CD4-positive, alpha-beta T cell (primary cell): ENCODE measurements around the gene CENPP. TPM values are rescaled to one million over a fixed set of nuclear protein-coding genes. Genes with fewer than 3 reads are reported as not detected.

ENCODE experiments used
- ATAC-seq: fragments of 200-7000 bp; cut with Tn5 transposase; one replicate; pipeline ENCODE4 v1.10.0; 2022; ENCODE audit warnings: mild to moderate bottlenecking; ENCODE audit not compliant: poor library complexity
- CTCF ChIA-PET: fragments of 350-600 bp; sonication (Branson Sonifier 250); formaldehyde crosslinking; loops from one replicate; lab custom pipeline; 2021; ENCODE audit warnings: antibody characterized with exemption, inconsistent platforms; lab: Charles Lee
- POLR2A ChIA-PET: fragments of 350-600 bp; sonication (Branson Sonifier 250); formaldehyde crosslinking; loops from one replicate; lab custom pipeline; 2021; ENCODE audit warnings: antibody characterized with exemption, inconsistent platforms; lab: Charles Lee
- DNase-seq, 14 experiments: peaks; one replicate each; pipeline ENCODE4 v3.0.0-alpha.2; 2013 to 2020; ENCODE audit warnings: mixed read lengths in 2 of 14
- H3K27ac ChIP-seq, 2 donors: one replicate each; pipeline versions ENCODE4 v1.5.1 to v1.7.0; 2013; ENCODE audit warnings: low read length in 2 of 2, low read depth in 1 of 2, mild to moderate bottlenecking in 1 of 2
- H3K27me3 ChIP-seq, 2 experiments: 1 replicate in 1 of 2; 2 replicates in 1 of 2; pipeline versions ENCODE4 v1.6.1 to v1.7.0; 2013; ENCODE audit warnings: low read length in 2 of 2, control low read depth in 1 of 2, mild to moderate bottlenecking in 1 of 2, moderate library complexity in 1 of 2; ENCODE audit not compliant: insufficient read depth in 2 of 2, control insufficient read depth in 1 of 2
- H3K36me3 ChIP-seq: one replicate; pipeline ENCODE4 v1.6.1; 2013; ENCODE audit warnings: low read length, control low read depth; ENCODE audit not compliant: insufficient read depth
- H3K4me1 ChIP-seq: one replicate; pipeline ENCODE4 v1.6.1; 2013; ENCODE audit warnings: low read length, control low read depth; ENCODE audit not compliant: insufficient read depth
- H3K4me3 ChIP-seq: one replicate; pipeline ENCODE4 v1.5.1; 2013; ENCODE audit warnings: mild to moderate bottlenecking, low read length, moderate library complexity
- H3K9me3 ChIP-seq, 2 experiments: 1 replicate in 1 of 2; 2 replicates in 1 of 2; pipeline versions ENCODE4 v1.6.1 to v1.7.0; 2013; ENCODE audit warnings: low read length in 2 of 2, mild to moderate bottlenecking in 2 of 2, control low read depth in 1 of 2, moderate library complexity in 1 of 2; ENCODE audit not compliant: control insufficient read depth in 1 of 2, insufficient read depth in 1 of 2
- H3K27ac Mint-ChIP-seq: one replicate; pipeline ENCODE4 v1.8.0; 2020; ENCODE audit warnings: mixed read lengths
- H3K27me3 Mint-ChIP-seq: one replicate; pipeline ENCODE4 v1.8.0; 2021; ENCODE audit warnings: mixed read lengths
- H3K36me3 Mint-ChIP-seq: one replicate; pipeline ENCODE4 v1.8.0; 2021; ENCODE audit warnings: low read depth, mixed read lengths
- H3K4me1 Mint-ChIP-seq: one replicate; pipeline ENCODE4 v1.8.0; 2021; ENCODE audit warnings: low read depth, mixed read lengths
- H3K4me3 Mint-ChIP-seq: one replicate; pipeline ENCODE4 v1.8.0; 2020; ENCODE audit warnings: mild to moderate bottlenecking, mixed read lengths
- H3K9me3 Mint-ChIP-seq: one replicate; pipeline ENCODE4 v1.8.0; 2020; ENCODE audit warnings: mixed read lengths
- CTCF ChIP-seq: fragments of 200-600 bp; IDR thresholded peaks from one replicate; pipeline ENCODE4 v1.8.0; 2022; ENCODE audit warnings: antibody characterized with exemption, mild to moderate bottlenecking
- intact Hi-C, 2 experiments: fragments of 100-400 bp; cut with DNase I in 1 of 2; cut with micrococcal nuclease in 1 of 2; formaldehyde crosslinking; loops; one replicate each; pipeline versions ENCODE4 v1.15.1 to v1.9.0; 2023 to 2025; cut with DNase I, micrococcal nuclease
- total RNA-seq, 174 experiments: library from RNA in 2 of 174; stranded (reverse) in 2 of 174; gene quantifications; one replicate each; pipeline ENCODE4 v1.2.3 and lab custom pipeline; 2021 to 2026

The CENPP gene
- total RNA-seq, 2 experiments from 2014 or later = 4.8 TPM

- no peaks in the 10 kb centered on the region for H3K27me3 Mint-ChIP-seq
- POLR2A ChIA-PET = interaction anchor here (0.7 kb wide), 1 partner anchor 548 kb away, joined by 4 read pairs; no protein-coding TSS in a partner anchor
- H3K36me3 Mint-ChIP-seq = no peaks in the 10 kb centered on the region
- Histone ChIP-seq H3K27me3 (no peaks in the 10 kb centered on the region), H3K4me1 (no peaks in the 10 kb centered on the region), H3K27ac (no peak overlapping the region), H3K36me3 (no peaks in the 10 kb centered on the region), H3K4me3 (no peak overlapping the region), H3K9me3 (no peaks in the 10 kb centered on the region)
- H3K4me1 Mint-ChIP-seq = no peaks in the 10 kb centered on the region
- intact Hi-C loops = no loop called here
- H3K9me3 Mint-ChIP-seq = no peaks in the 10 kb centered on the region
- ATAC-seq (no peak), DNase-seq (no peak)
- TF ChIP-seq CTCF = no peak
- CTCF ChIA-PET = no interaction called here
- H3K4me3 Mint-ChIP-seq = no peak overlapping the region
- H3K27ac Mint-ChIP-seq = no peak overlapping the region
Observed at GRCh38 chr9:92432350-92432749, 106.6 kb downstream of the CENPP start.

- Mint-ChIP-seq H3K4me3 (no peak overlapping the region), H3K9me3 (no peaks in the 10 kb centered on the region), H3K36me3 (no peaks in the 10 kb centered on the region), H3K4me1 (no peaks in the 10 kb centered on the region), H3K27me3 (no peaks in the 10 kb centered on the region), H3K27ac (no peak overlapping the region)
- no peak for DNase-seq
- ChIA-PET POLR2A (no interaction called here), CTCF (no interaction called here)
- Histone ChIP-seq H3K4me1 (no peaks in the 10 kb centered on the region), H3K9me3 (no peaks in the 10 kb centered on the region), H3K36me3 (no peaks in the 10 kb centered on the region), H3K4me3 (no peak overlapping the region), H3K27ac (no peak overlapping the region), H3K27me3 (no peaks in the 10 kb centered on the region)
- intact Hi-C loops = no loop called here
- no peak for ATAC-seq
- TF ChIP-seq CTCF = no peak
Observed at GRCh38 chr9:92432972-92433548, 107.3 kb downstream of the CENPP start.

GRCh38 chr9:92435263-92435662, 109.5 kb downstream of the CENPP start:
- ATAC-seq (no peak), DNase-seq (no peak)
- no peak for TF ChIP-seq CTCF
- Histone ChIP-seq H3K4me3 (no peak overlapping the region), H3K9me3 (no peaks in the 10 kb centered on the region), H3K27ac (no peak overlapping the region), H3K4me1 (no peaks in the 10 kb centered on the region), H3K27me3 (no peaks in the 10 kb centered on the region), H3K36me3 (no peaks in the 10 kb centered on the region)
- H3K36me3 Mint-ChIP-seq = no peaks in the 10 kb centered on the region
- no peak overlapping the region for H3K4me3 Mint-ChIP-seq
- H3K4me1 Mint-ChIP-seq = no peaks in the 10 kb centered on the region
- H3K27me3 Mint-ChIP-seq = no peaks in the 10 kb centered on the region
- H3K27ac Mint-ChIP-seq = no peak overlapping the region
- CTCF ChIA-PET = interaction anchor here (1.0 kb wide), 1 partner anchor 12 kb away, joined by 4 read pairs; no protein-coding TSS in a partner anchor
- intact Hi-C loops = loop anchor here (5.0 kb wide), 2 partner anchors 93 to 108 kb away; partner anchors contain the start of genes CENPP (in 1 of the 2) and NOL8 (in 1 of the 2)
- POLR2A ChIA-PET = no interaction called here
- no peaks in the 10 kb centered on the region for H3K9me3 Mint-ChIP-seq
